ENCODE results near the gene CDH5.
"Not testable (repeated sequence)": the region's sequence is repeated elsewhere in the genome, so short reads cannot be mapped to it uniquely, and the experiment has no call there.

The CDH5 gene

DNA sequence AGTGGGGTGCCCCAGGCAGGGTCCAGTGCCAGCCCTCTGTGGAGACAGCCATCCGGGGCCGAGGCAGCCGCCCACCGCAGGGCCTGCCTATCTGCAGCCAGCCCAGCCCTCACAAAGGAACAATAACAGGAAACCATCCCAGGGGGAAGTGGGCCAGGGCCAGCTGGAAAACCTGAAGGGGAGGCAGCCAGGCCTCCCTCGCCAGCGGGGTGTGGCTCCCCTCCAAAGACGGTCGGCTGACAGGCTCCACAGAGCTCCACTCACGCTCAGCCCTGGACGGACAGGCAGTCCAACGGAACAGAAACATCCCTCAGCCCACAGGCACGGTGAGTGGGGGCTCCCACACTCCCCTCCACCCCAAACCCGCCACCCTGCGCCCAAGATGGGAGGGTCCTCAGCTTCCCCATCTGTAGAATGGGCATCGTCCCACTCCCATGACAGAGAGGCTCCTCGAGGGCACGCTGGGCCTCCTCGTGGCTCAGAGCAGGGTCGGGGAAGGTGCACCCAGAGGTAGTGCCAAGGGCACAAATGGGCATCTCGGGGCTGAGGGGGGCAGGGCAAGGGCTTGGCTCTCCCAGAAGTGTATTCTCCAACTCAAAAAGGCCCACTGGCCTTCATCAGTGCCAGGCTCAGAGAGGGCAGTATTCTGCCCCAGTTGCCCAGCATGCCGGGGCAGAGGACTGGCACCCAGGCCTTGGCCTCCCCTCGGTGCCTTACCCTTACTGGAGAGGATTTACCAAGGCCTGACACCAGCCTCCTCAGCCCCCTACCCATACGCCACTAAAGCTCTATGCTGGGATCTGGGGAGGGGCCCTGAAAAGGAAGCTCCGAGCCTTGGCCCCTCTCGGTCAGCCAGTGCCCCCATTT, at the start of gene CDH5:
CDH5 (plus strand) TSS at position 259 of the 867 bp plus-strand sequence. CDS start 12,647 bp downstream, outside the sequence.
- Histone ChIP-seq H3K27ac (peak within 1 kb of the TSS in 19 of 21 experiments; percentile 6 to 88 (median 57)), H3K4me3 (peak within 1 kb of the TSS; percentile 15 to 38 (median 23))

GRCh38 chr16:66318505-66318904, 48.0 kb upstream of the CDH5 start:
- no peak overlapping the region for H3K4me3 ChIP-seq
- no peak overlapping the region for H3K27ac ChIP-seq

DNA sequence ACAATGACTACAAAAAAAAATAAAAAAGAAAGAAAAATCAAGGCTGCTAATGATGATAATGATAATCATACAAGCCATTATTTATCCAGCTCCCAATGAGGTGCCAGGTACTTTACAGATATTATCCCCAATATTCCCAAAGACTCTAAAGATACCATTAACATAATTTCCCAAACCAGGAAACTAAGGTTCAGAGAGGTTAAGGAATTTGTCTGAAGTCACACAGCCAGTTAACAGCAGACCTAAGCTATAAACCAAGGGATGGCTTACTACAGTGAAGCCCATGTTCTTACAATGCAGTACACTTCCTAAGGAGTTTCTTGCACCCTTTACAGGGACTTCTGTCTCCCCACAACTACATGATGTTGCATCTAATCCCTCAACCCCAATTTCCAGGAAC, 45.7 kb upstream of the CDH5 start:
- Histone ChIP-seq H3K27ac (no peak overlapping the region), H3K4me3 (no peak overlapping the region)

GRCh38 chr16:66322174-66322573, 44.3 kb upstream of the CDH5 start:
- Histone ChIP-seq H3K27ac (no peak overlapping the region), H3K4me3 (no peak overlapping the region)

DNA sequence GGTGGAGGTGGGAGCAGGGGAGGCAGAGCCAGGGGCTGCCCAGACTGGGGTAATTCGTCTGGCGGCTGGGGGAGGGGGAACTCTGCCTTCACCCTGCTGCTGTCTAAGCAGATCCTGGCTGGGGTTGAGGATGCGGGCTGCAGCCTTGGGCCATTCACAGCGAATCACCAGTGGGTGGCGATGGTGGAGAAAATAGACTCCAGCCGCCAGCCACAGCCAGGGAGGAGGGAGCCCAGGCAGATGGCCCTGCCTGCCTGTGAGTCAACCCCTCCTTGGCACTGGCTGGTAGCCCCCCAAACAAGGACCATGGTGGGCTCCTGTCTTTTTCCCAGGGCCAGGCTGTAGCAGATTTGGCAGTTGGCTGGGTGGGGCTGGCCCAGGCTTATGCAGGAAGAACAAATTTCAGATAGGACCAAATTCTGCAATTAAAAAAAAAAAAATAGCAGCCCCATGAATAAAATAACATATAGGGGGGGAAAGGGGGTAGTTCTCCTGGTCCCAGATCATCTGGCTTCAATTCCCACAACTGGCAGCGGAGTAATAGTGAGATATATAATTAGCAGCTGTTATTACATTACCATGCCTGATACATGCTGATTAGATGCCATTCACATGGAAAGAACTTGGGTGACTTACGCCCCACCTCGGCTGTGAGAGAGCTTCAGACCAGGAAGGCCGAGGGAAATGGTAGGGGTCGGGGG, 41.5 kb upstream of the CDH5 start:
- H3K27ac ChIP-seq: no peak overlapping the region

GRCh38 chr16:66325717-66326376, 40.6 kb upstream of the CDH5 start:
- Histone ChIP-seq H3K4me3 (no peak overlapping the region), H3K27ac (no peak overlapping the region)

More for the DNA sequence above, 41.5 kb upstream of the CDH5 start:
- no peak overlapping the region for H3K4me3 ChIP-seq

GRCh38 chr16:66326991-66327513, 39.4 kb upstream of the CDH5 start:
- Histone ChIP-seq H3K4me3 (no peak overlapping the region), H3K27ac (no peak overlapping the region)

- Histone ChIP-seq H3K27ac (no peak overlapping the region), H3K4me3 (no peak overlapping the region)
Measured at GRCh38 chr16:66328282-66328681, 38.2 kb upstream of the CDH5 start.

DNA sequence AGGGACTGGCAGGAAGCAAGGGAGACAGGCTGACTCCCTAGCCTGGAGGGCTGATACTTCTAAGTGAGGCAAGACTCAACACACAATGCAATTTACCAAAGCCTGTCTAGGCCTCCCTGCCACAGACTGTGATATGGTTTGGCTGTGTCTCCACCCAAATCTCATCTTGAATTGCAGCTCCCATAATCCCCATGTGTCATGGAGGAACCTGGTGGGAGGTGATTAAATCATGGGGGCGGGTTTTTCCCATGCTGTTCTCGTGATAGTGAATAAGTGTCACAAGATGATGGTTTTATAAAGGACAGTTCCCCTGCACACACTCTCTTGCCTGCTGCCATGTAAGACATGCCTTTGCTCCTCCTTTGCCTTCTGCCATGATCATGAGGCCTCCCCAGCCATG, 35.0 kb upstream of the CDH5 start:
- not testable (repeated sequence) for H3K4me3 ChIP-seq, H3K27ac ChIP-seq

DNA sequence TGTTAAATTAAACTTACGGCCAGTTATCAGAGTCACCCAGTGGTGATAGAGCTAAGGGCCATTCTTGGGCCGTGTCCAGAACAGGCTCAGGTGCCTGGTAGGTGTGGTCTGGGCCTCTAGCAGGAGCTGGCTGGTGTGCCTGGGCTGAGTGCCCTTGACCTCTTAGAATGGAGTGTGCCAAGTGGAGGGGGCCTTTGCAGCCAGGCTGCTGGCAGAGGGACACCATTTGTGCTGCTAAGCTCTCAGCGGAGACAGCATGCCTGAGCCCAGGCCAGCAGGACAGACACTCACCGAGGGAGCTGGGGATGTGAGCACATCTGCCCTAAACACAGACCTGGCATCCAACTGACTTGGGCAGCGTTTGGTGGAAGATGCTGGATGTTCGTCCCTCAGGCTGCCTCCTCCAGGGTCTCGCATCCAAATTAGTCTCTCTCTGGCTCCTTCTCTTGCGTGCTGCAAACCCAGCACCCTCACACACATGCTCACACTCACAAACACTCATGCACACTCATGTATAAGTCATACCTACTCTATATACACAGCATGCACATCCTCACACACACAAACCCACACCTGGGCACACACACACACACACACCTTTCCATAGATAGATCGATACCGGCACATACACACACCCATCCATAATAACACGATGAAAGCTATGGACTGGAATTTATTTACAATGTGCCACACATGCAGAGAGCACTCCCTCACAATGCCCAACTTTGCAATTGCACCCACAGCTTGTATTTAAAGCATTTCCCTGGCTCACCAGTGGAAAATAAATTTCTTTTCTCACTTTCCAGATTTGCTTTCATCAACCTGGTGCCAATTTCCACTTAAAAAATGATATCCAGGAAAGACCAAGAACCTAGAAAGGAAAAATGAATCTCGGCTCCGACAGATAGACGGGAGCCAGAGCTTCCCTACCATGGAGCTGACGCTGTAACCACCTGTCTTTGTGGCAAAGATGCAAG, 33.6 kb upstream of the CDH5 start:
- Histone ChIP-seq H3K4me3 (no peak overlapping the region), H3K27ac (no peak overlapping the region)

DNA sequence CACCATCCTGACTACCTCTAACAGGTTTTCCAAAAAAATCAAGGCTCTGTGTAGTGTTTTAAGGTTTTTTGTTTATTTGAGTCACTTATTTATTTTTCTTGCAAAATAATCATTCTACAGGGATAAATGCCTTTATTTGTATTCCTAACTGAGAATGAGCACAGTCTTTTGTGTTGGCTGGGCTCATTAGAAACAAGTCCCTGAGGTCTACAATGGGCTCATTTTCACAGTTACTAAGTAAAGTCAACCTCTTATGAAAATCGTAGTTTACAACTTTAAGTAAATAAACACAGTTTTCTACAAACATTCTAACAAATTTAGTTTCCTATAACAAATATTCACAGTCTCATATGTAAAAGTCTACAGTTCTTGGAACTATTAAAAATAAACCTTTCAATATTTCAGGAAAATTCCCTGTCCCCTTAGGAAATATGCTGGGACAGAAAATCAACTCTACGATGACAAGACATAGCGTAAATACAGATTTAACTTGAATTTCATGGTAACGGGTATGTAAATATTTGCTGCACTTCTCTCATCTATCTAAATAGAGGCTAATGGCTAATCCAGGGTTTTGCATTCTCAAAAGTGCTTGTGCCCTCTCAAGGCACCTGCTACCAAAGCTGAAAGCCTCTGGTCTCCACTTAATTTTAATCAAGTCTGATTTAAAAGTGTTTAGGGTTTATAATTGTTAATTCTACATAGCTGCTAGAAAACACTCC, 31.5 kb upstream of the CDH5 start:
- Histone ChIP-seq H3K4me3 (no peak overlapping the region), H3K27ac (no peak overlapping the region)

DNA sequence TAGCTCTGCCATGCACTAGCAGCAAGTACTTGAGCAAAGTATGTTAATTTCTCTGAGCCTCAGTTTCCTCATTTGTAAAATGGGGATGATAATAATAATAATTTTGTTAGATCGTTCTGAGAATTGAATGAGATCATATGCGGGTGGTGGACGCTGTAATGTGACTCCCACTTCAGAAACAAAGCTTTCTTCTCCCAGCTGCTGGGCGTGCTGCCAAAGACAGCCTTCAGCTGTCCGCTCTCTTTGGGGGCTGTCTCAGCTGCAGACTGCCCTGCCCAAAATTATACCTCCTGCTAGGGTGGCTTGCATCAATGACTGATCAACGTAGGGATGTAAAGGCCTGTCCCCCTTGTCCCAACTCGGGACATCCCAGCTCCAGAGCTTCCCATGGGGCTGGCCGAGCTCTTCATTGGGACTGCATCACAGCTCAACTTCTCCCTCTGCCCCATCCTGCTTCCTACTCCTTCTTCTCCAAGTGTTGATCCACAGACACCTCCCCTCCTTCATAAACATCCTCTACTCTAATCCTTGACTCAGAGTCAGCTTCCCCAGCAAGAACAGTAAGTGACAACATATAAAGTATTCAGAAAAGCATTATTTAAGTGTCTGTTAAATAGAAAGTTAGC, 30.7 kb upstream of the CDH5 start:
- no peak overlapping the region for H3K27ac ChIP-seq
- no peak overlapping the region for H3K4me3 ChIP-seq

GRCh38 chr16:66337463-66338188, 28.9 kb upstream of the CDH5 start:
- no peak overlapping the region for H3K4me3 ChIP-seq
- H3K27ac ChIP-seq: no peak overlapping the region

- Histone ChIP-seq H3K27ac (no peak overlapping the region), H3K4me3 (no peak overlapping the region)
Measured at GRCh38 chr16:66342294-66342900, 24.1 kb upstream of the CDH5 start.

GRCh38 chr16:66344533-66345145, 21.9 kb upstream of the CDH5 start:
- H3K4me3 ChIP-seq: no peak overlapping the region

GRCh38 chr16:66346221-66346620, 20.3 kb upstream of the CDH5 start:
- Histone ChIP-seq H3K4me3 (no peak overlapping the region), H3K27ac (no peak overlapping the region)

More at GRCh38 chr16:66344533-66345145, 21.9 kb upstream of the CDH5 start:
- H3K27ac ChIP-seq: no peak overlapping the region

- Histone ChIP-seq H3K27ac (no peak overlapping the region), H3K4me3 (no peak overlapping the region)
Measured at GRCh38 chr16:66352304-66352703, 14.2 kb upstream of the CDH5 start.
